HT-29 (cell line): Measurements from ENCODE around the gene ADAP1. TPM values are rescaled to one million over a fixed set of nuclear protein-coding genes. Genes with fewer than 3 reads are reported as not detected.

Experiments used
- DNase-seq: peaks from one replicate; pipeline ENCODE4 v3.0.0-alpha.2; 2015; ENCODE audit warnings: low spot score
- total RNA-seq: library from RNA; depleted of rRNA; stranded (reverse); fragments of >200 nt; shearing (Covaris generic); gene quantifications from 2 replicates; pipeline ENCODE4 v1.2.3, GENCODE V29; 2014

ADAP1 gene
- total RNA-seq, 1 experiment from 2014 or later, result 538 TPM

DNA sequence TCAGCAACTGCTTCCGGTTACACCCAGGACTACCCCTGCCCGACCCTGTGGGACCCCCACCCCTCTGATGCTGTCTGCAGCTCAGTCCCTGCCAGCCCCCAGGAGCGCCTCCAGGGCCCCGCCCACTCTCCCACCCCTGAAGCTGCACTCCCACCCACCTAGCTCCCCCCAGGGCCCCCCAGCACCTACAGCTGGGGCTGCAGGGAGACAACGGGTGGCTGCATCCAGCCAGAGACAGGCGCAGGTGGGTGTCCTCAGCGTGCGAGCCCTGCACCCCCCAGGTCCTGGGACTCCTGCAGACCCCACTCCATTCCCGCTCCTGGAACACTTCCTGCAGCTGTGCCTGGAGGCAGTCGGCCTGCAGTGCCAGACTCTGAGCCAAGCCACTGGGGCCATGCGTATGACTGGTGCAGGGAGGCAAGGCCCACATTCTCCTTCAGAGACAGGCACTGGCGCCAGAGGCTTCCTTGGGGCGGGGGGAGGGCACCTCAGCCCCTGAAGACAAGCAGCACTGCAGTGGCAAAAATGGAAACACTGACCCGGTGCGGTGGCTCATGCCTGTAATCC lies 34.6 kb upstream of the ADAP1 start:
- no peak for DNase-seq

DNA sequence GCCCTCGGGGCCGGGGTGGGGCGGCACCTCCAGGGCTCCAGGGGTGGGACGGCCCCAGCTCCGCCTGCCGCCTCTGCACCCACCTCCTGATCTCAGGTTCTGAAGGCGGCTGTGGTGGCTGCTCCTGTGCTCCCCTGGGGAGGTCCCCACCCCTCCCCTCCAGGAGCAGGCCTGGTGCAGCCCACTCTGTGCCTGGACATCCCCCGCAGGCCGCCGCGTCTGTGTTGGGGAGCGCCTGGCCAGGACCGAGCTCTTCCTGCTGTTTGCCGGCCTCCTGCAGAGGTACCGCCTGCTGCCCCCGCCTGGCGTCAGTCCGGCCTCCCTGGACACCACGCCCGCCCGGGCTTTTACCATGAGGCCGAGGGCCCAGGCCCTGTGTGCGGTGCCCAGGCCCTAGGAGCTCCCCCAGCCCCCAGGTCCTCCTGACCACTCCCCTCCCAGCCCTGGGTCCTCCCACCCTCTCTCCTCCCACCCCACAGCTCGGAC lies 34.0 kb upstream of the ADAP1 start:
- peak; percentile 50 for DNase-seq

DNA sequence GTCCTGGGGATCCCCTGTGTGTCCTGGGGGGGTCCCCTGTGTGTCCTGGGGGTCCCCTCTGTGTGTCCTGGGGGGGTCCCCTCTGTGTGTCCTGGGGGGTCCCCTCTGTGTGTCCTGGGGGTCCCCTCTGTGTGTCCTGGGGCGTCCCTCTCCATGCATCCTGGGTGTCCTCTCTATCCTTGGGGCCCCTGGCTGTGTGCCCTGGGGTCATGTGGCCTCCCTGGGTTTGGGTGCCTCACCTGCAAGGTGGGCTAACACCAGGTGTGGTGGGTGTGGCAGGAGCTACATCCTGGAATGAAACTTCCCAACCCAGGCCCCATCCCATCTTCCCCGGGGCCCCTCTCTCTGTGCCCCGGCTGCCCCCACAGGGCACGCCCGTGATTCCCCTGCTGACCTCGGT lies 33.4 kb upstream of the ADAP1 start:
- DNase-seq, result no peak

GRCh38 chr7:986766-987751 lies 32.6 kb upstream of the ADAP1 start:
- DNase-seq, result no peak

- no peak for DNase-seq
Observed at GRCh38 chr7:985915-986741, 31.6 kb upstream of the ADAP1 start.

DNA sequence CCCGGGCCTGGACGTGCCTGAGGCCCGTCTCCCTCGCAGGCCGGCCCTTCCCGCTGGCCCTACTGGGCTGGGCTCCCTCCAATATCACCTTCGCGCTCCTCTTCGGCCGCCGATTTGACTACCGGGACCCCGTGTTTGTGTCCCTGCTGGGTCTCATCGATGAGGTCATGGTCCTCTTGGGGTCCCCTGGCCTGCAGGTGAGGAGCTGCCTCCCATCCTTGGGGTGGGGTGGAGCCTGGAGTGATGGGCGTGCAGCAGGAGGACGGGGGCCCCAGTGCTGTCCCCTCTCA lies 30.6 kb upstream of the ADAP1 start:
- no peak for DNase-seq

GRCh38 chr7:984361-985126 lies 30.1 kb upstream of the ADAP1 start:
- DNase-seq, result no peak

GRCh38 chr7:983616-984071 lies 29.2 kb upstream of the ADAP1 start:
- DNase-seq, result no peak

DNA sequence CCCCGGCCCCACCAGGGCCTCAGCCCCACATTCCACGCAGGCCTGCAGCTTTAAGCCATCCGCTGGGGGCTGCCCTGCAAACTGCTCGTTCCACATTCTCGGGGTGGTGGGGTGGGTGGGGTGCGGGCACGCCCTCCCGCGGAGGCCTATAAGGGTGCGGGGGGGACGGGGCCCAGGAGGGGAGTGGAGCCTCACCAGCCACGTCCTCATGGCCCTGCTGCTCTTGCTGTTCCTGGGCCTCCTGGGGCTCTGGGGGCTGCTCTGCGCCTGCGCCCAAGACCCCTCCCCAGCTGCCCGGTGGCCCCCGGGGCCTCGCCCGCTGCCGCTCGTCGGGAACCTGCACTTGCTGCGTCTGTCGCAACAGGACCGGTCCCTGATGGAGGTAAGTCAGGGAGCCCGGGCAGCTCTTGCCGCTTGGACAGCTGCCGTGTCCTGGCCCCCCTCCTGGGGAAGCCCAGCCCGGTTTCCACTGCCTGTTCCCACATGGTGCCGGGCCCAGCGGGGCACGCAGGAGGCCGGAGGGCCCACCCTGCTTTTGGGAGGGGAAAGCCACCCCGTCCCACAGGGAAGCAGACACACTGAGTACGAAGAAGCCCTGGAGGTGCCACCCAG lies 28.6 kb upstream of the ADAP1 start, which contains the start of gene CYP2W1:
TSS of gene CYP2W1 (plus strand) at position 178 of the 612 bp plus-strand sequence. CDS start at position 209, 31 bp downstream.
- no peak for DNase-seq

DNA sequence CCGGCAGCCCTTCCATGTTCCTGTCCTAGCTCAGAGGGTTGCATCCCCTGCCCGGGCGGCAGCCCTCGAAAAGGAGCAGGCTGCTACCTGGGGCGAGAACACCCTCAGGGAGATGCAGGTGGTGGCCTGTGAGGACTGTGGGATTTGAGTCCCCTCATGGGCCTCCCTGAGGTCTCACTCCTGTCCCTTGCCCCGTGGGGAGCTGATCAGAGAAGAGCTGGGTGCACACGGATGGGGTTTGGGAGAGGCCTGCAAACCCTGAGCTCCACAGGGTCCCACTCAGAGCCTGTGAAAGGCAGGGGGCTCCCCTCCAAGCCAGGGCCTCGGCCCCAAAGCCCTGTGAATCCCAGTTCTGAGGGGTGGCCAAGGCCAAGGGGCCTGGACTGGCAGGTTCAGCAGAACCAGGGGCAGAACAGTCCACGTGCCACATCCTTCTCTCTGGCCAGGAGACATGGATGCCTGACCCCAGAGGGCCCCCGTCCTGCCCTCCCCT lies 28.1 kb upstream of the ADAP1 start:
- no peak for DNase-seq

- DNase-seq, result no peak
Observed at GRCh38 chr7:981793-982510, 27.5 kb upstream of the ADAP1 start.

DNA sequence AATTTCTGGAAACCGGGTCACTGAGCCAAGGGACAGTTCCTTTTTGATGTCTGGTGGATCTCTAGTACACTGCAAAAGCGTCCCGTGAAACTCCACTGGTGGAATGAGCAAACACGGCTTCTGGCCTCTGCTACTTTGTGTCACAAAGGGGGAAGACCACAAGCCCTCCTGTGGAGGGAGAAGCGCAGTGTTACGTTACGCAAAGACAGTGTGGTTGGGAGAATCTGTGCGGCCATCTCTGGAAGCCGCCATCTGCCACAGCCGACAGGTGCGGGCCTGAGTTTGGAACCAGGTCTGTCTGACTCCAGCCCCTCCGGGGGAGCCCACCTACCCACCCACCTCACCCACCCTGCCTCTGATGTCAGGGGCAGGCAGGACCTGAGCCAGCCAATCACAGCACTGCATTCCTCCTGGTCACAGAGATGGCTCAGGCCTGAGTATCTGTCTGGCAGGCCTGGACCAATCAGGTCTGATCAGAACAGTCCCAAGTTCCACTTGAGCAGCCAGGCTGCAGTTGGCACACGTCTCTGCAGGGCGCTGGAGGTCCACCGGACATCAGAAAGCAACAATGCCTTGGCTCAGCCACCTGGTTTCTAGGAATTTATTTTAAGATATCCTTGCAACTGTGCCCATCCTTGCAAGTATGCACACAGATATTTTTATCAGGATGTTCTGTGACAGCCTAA lies 25.5 kb upstream of the ADAP1 start:
- no peak for DNase-seq

- no peak for DNase-seq
Observed at GRCh38 chr7:979151-979550, 24.7 kb upstream of the ADAP1 start.

- DNase-seq, result no peak
Observed at GRCh38 chr7:978416-979091, 24.1 kb upstream of the ADAP1 start.

- no peak for DNase-seq
Observed at GRCh38 chr7:978049-978346, 23.5 kb upstream of the ADAP1 start.

- DNase-seq, result peak; percentile 96
Observed at GRCh38 chr7:977326-978048, 23.0 kb upstream of the ADAP1 start.

- DNase-seq, result peak; percentile 79
Observed at GRCh38 chr7:976901-977325, 22.4 kb upstream of the ADAP1 start.
